ENCODE data around the gene SPTBN5.

DNA sequence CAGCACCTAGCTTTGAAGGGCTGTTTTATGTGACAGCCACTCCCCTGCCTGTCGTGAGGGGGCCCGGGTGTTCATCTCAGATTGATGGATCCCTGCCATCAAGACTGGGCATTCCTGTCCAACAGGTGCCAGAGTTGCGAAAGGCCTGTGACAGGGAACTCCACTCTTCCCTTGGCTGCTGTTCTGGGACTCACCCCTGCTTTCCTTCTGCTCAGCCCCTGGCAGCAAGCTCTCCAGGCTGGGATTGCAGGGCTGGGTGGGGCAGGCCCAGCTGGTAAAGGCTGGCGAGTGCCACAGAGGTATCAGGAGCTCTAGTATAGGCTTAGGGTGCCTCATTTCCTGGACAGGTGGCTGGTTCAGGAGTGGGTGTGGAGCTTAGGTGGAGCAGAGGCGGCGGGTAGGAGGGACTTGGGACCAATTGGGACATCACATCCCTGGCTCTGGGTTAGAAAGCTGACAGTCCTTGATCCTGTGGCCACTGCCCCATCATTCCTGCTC lies 55.4 kb downstream of the SPTBN5 start, which contains the start of gene PLA2G4B:
- TF ChIP-seq, protein P1, sequence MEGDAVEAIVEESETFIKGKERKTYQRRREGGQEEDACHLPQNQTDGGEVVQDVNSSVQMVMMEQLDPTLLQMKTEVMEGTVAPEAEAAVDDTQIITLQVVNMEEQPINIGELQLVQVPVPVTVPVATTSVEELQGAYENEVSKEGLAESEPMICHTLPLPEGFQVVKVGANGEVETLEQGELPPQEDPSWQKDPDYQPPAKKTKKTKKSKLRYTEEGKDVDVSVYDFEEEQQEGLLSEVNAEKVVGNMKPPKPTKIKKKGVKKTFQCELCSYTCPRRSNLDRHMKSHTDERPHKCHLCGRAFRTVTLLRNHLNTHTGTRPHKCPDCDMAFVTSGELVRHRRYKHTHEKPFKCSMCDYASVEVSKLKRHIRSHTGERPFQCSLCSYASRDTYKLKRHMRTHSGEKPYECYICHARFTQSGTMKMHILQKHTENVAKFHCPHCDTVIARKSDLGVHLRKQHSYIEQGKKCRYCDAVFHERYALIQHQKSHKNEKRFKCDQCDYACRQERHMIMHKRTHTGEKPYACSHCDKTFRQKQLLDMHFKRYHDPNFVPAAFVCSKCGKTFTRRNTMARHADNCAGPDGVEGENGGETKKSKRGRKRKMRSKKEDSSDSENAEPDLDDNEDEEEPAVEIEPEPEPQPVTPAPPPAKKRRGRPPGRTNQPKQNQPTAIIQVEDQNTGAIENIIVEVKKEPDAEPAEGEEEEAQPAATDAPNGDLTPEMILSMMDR (IDR thresholded peaks at IDR 0.05) = no peak
- no peak for TF ChIP-seq POLR2A (IDR thresholded peaks at IDR 0.05)
- peak; percentile 60 to 71 for TF ChIP-seq POLR2AphosphoS5 (IDR thresholded peaks at IDR 0.05; ENCODE audit: insufficient read depth in 1 of 2, low read depth in 1 of 2)

Measured in vagina (tissue), 2 donors.